ENCODE results near the gene GJD2. TPM values are rescaled to one million over a fixed set of nuclear protein-coding genes. Genes with fewer than 3 reads are reported as not detected.

GJD2 gene
- total RNA-seq, 1 donor from 2014 or later, result not detected

GRCh38 chr15:34773013-34773412, 18.2 kb upstream of the GJD2 start:
- Mint-ChIP-seq H3K4me3 (no peak overlapping the region), H3K27me3 (ENCODE audit: insufficient read depth, low read depth) (no peaks in the 10 kb centered on the region), H3K9me3 (no peaks in the 10 kb centered on the region), H3K27ac (no peak overlapping the region), H3K36me3 (no peaks in the 10 kb centered on the region), H3K4me1 (peaks cover 24% of the 10 kb centered on the region)
- Histone ChIP-seq H3F3A (ENCODE audit: low read depth) (no peaks in the 10 kb centered on the region), H2AFZ (replicated peaks) (no peak overlapping the region), H3K36me3 (no peaks in the 10 kb centered on the region), H4K20me1 (ENCODE audit: low read depth) (no peaks in the 10 kb centered on the region), H3K9me3 (ENCODE audit: low read depth) (no peaks in the 10 kb centered on the region), H3K4me2 (no peak overlapping the region), H3K4me1 (no peaks in the 10 kb centered on the region), H3K27ac (no peak overlapping the region), H3K27me3 (no peaks in the 10 kb centered on the region), H3K79me2 (ENCODE audit: low read depth) (no peaks in the 10 kb centered on the region), H3K9ac (no peak overlapping the region), H3K4me3 (no peak overlapping the region)
- DNase-seq (ENCODE audit: low spot score), result no peak
- TF ChIP-seq CTCF (IDR thresholded peaks at IDR 0.05), result no peak
- no peak for TF ChIP-seq EZH2 (IDR thresholded peaks at IDR 0.05)
- TF ChIP-seq EZH2phosphoT487 (IDR thresholded peaks at IDR 0.05), result no peak

GRCh38 chr15:34772312-34772711, 17.5 kb upstream of the GJD2 start:
- Histone ChIP-seq H3K4me2 (no peak overlapping the region), H3K4me3 (no peak overlapping the region), H3K79me2 (ENCODE audit: low read depth) (no peaks in the 10 kb centered on the region), H2AFZ (replicated peaks) (no peak overlapping the region), H4K20me1 (ENCODE audit: low read depth) (no peaks in the 10 kb centered on the region), H3K9ac (no peak overlapping the region), H3K27me3 (no peaks in the 10 kb centered on the region), H3K4me1 (no peaks in the 10 kb centered on the region), H3F3A (ENCODE audit: low read depth) (no peaks in the 10 kb centered on the region), H3K27ac (no peak overlapping the region), H3K9me3 (ENCODE audit: low read depth) (no peaks in the 10 kb centered on the region), H3K36me3 (no peaks in the 10 kb centered on the region)
- Mint-ChIP-seq H3K4me3 (no peak overlapping the region), H3K36me3 (no peaks in the 10 kb centered on the region), H3K27me3 (ENCODE audit: insufficient read depth, low read depth) (no peaks in the 10 kb centered on the region), H3K9me3 (no peaks in the 10 kb centered on the region), H3K27ac (no peak overlapping the region), H3K4me1 (peaks cover 25% of the 10 kb centered on the region)
- no peak for DNase-seq (ENCODE audit: low spot score)
- TF ChIP-seq CTCF (IDR thresholded peaks at IDR 0.05) (no peak), EZH2 (IDR thresholded peaks at IDR 0.05) (no peak), EZH2phosphoT487 (IDR thresholded peaks at IDR 0.05) (no peak)

- Histone ChIP-seq H3F3A (ENCODE audit: low read depth) (no peaks in the 10 kb centered on the region), H3K4me3 (no peak overlapping the region), H4K20me1 (ENCODE audit: low read depth) (no peaks in the 10 kb centered on the region), H3K9me3 (ENCODE audit: low read depth) (no peaks in the 10 kb centered on the region), H3K27ac (no peak overlapping the region), H2AFZ (replicated peaks) (no peak overlapping the region), H3K79me2 (ENCODE audit: low read depth) (no peaks in the 10 kb centered on the region), H3K36me3 (no peaks in the 10 kb centered on the region), H3K9ac (no peak overlapping the region), H3K4me2 (no peak overlapping the region), H3K4me1 (no peaks in the 10 kb centered on the region), H3K27me3 (no peaks in the 10 kb centered on the region)
- no peak for DNase-seq (ENCODE audit: low spot score)
- H3K4me1 Mint-ChIP-seq, result peaks cover 25% of the 10 kb centered on the region
- TF ChIP-seq EZH2 (IDR thresholded peaks at IDR 0.05), result no peak
- TF ChIP-seq CTCF (IDR thresholded peaks at IDR 0.05), result no peak
- TF ChIP-seq EZH2phosphoT487 (IDR thresholded peaks at IDR 0.05), result no peak
- no peaks in the 10 kb centered on the region for H3K36me3 Mint-ChIP-seq
- no peak overlapping the region for H3K4me3 Mint-ChIP-seq
- H3K27ac Mint-ChIP-seq, result no peak overlapping the region
- no peaks in the 10 kb centered on the region for H3K9me3 Mint-ChIP-seq
- H3K27me3 Mint-ChIP-seq (ENCODE audit: insufficient read depth, low read depth), result peaks cover 2% of the 10 kb centered on the region
Measured at GRCh38 chr15:34769711-34770110, 14.9 kb upstream of the GJD2 start.

Measured in neural progenitor cell (in vitro differentiated cells).